Upper lobe of left lung (tissue), 6 donors: Measurements from ENCODE around the gene MXRA7. TPM values are rescaled to one million over a fixed set of nuclear protein-coding genes. Genes with fewer than 3 reads are reported as not detected.

Source experiments
- ATAC-seq, 2 donors: fragments of 200-7000 bp; cut with Tn5 transposase; one replicate each; pipeline ENCODE4 v1.9.1; 2022; ENCODE audit warnings: mild to moderate bottlenecking in 2 of 2, moderate library complexity in 2 of 2; ENCODE audit not compliant: low FRiP score in 2 of 2
- DNase-seq, 2 donors: peaks; one replicate each; pipeline ENCODE4 v3.0.0-alpha.2; 2019 to 2020
- H3K27ac ChIP-seq, 4 donors: fragments of 200-600 bp; sonication (generic); one replicate each; pipeline ENCODE4 v1.5.1; 2016 to 2019
- H3K27me3 ChIP-seq, 4 donors: fragments of 200-600 bp; sonication (generic); one replicate each; pipeline ENCODE4 v1.5.1; 2017 to 2019
- H3K36me3 ChIP-seq, 4 donors: fragments of 200-600 bp; sonication (generic); one replicate each; pipeline ENCODE4 v1.5.1; 2016 to 2019
- H3K4me1 ChIP-seq, 4 donors: fragments of 200-600 bp; sonication (generic); one replicate each; pipeline ENCODE4 v1.5.1; 2018 to 2019
- H3K4me3 ChIP-seq, 4 donors: fragments of 200-600 bp; sonication (generic); one replicate each; pipeline ENCODE4 v1.5.1; 2017 to 2019; ENCODE audit warnings: mild to moderate bottlenecking in 2 of 4, moderate library complexity in 1 of 4
- H3K9me3 ChIP-seq, 4 donors: fragments of 200-600 bp; sonication (generic); one replicate each; pipeline ENCODE4 v1.5.1; 2018 to 2019
- CTCF ChIP-seq, 6 experiments: fragments of 450-650 bp in 4 of 6; fragments of 200-600 bp in 2 of 6; sonication (generic) in 2 of 6; IDR thresholded peaks; one replicate each; pipeline ENCODE4 v1.5.1; 2016 to 2019; ENCODE audit warnings: antibody characterized with exemption in 6 of 6
- EP300 ChIP-seq, 4 donors: sonication (generic); formaldehyde crosslinking; IDR thresholded peaks; one replicate each; pipeline ENCODE4 v1.5.1; 2017; ENCODE audit warnings: antibody characterized with exemption in 4 of 4, control low read depth in 2 of 4
- POLR2A ChIP-seq, 4 donors: fragments of 450-650 bp; IDR thresholded peaks; one replicate each; pipeline ENCODE4 v1.5.1; 2016 to 2017; ENCODE audit warnings: antibody characterized with exemption in 4 of 4, mild to moderate bottlenecking in 2 of 4
- POLR2AphosphoS5 ChIP-seq, 2 donors: sonication (generic); formaldehyde crosslinking; IDR thresholded peaks; one replicate each; pipeline ENCODE4 v1.5.1; 2017; ENCODE audit warnings: antibody characterized with exemption in 2 of 2
- WGBS, 2 donors: methylation state at CpG; one replicate each; pipeline ENCODE4 v1.1.5; 2017 to 2018; 5-methylcytosine and 5-hydroxymethylcytosine counted together
- total RNA-seq, 6 donors: library from RNA; depleted of rRNA in 4 of 6; stranded (reverse); fragments of >200 nt in 4 of 6; gene quantifications; one replicate each; pipeline versions ENCODE4 v1.1.0 to v1.2.1, GENCODE V29; 2016 to 2021
- donor health status: DM: no; HTN: no; CAD: no; lungs with moderate emphysema.
- donor health status: DM: no; HTN: yes; CAD: no; lungs with severe emphysema.

MXRA7 gene
- total RNA-seq, 6 donors from 2014 or later = 21.0 to 147 (median 73.5) TPM

- peak overlapping the region; percentile 72 to 96 (median 90) for H3K27ac ChIP-seq
- peaks cover 0 to 11% (median 5%) of the 10 kb centered on the region in 4 donors for H3K36me3 ChIP-seq
- no peaks in the 10 kb centered on the region for H3K9me3 ChIP-seq
- WGBS, 2 donors = 46 to 49% methylated on average over 13 of the region's 13 CpGs
- H3K27me3 ChIP-seq = no peaks in the 10 kb centered on the region
- peak overlapping the region; percentile 23 to 67 (median 54) for H3K4me3 ChIP-seq
- DNase-seq (peak in 1 of 2 donors; percentile 48), ATAC-seq (no peak)
- H3K4me1 ChIP-seq = peaks cover 12 to 31% (median 19%) of the 10 kb centered on the region in 4 donors
- TF ChIP-seq POLR2A (IDR thresholded peaks at IDR 0.05) (no peak), CTCF (IDR thresholded peaks at IDR 0.05) (no peak), POLR2AphosphoS5 (IDR thresholded peaks at IDR 0.05) (no peak), EP300 (IDR thresholded peaks at IDR 0.05) (no peak)
These were observed 38.4 kb downstream of the MXRA7 start for GRCh38 chr17:76672270-76672851.

- Histone ChIP-seq H3K36me3 (peaks cover 0 to 10% (median 4%) of the 10 kb centered on the region in 4 donors), H3K27me3 (no peaks in the 10 kb centered on the region), H3K4me3 (peak overlapping the region; percentile 23 to 67 (median 54)), H3K4me1 (peaks cover 12 to 31% (median 19%) of the 10 kb centered on the region in 4 donors), H3K9me3 (no peaks in the 10 kb centered on the region), H3K27ac (peak overlapping the region; percentile 72 to 96 (median 90))
- no peak for DNase-seq
- ATAC-seq = peak in 1 of 2 donors; percentile 2
- TF ChIP-seq POLR2A (IDR thresholded peaks at IDR 0.05) (peak in 3 of 4 donors; percentile 28 to 85 (median 61)), EP300 (IDR thresholded peaks at IDR 0.05) (no peak), POLR2AphosphoS5 (IDR thresholded peaks at IDR 0.05) (no peak), CTCF (IDR thresholded peaks at IDR 0.05) (peak in 4 of 6 experiments; percentile 28 to 48 (median 40))
- WGBS, 2 donors = 0 to 1% methylated on average over 19 of the region's 19 CpGs
These were observed 38.9 kb downstream of the MXRA7 start for GRCh38 chr17:76671912-76672262.

- H3K27ac ChIP-seq = peak overlapping the region; percentile 86 to 96 (median 90)
- H3K4me3 ChIP-seq = peak overlapping the region in 3 of 4 donors; percentile 44 to 67 (median 65)
- no peaks in the 10 kb centered on the region for H3K9me3 ChIP-seq
- H3K27me3 ChIP-seq = no peaks in the 10 kb centered on the region
- WGBS, 2 donors = 20 to 26% methylated on average over 21 to 22 of the region's 32 CpGs
- TF ChIP-seq POLR2A (IDR thresholded peaks at IDR 0.05) (peak in 1 of 4 donors; percentile 69), CTCF (IDR thresholded peaks at IDR 0.05) (no peak), EP300 (IDR thresholded peaks at IDR 0.05) (no peak), POLR2AphosphoS5 (IDR thresholded peaks at IDR 0.05) (peak; percentile 66 to 69)
- peak; percentile 99 for ATAC-seq
- H3K36me3 ChIP-seq = peaks cover 0 to 7% (median 0%) of the 10 kb centered on the region in 4 donors
- H3K4me1 ChIP-seq = peaks cover 12 to 31% (median 19%) of the 10 kb centered on the region in 4 donors
- DNase-seq = peak; percentile 96 to 100
These were observed 39.4 kb downstream of the MXRA7 start for GRCh38 chr17:76671123-76671911.

- ATAC-seq = no peak
- Histone ChIP-seq H3K27me3 (no peaks in the 10 kb centered on the region), H3K4me1 (peaks cover 12 to 31% (median 19%) of the 10 kb centered on the region in 4 donors), H3K9me3 (no peaks in the 10 kb centered on the region), H3K27ac (peak overlapping the region; percentile 86 to 96 (median 90)), H3K36me3 (peaks cover 0 to 2% (median 0%) of the 10 kb centered on the region in 4 donors), H3K4me3 (peak overlapping the region in 1 of 4 donors; percentile 67)
- peak in 1 of 2 donors; percentile 73 for DNase-seq
- WGBS, 2 donors = 54 to 71% methylated on average over 9 of the region's 9 CpGs
- TF ChIP-seq EP300 (IDR thresholded peaks at IDR 0.05) (no peak), POLR2AphosphoS5 (IDR thresholded peaks at IDR 0.05) (no peak), POLR2A (IDR thresholded peaks at IDR 0.05) (no peak), CTCF (IDR thresholded peaks at IDR 0.05) (no peak)
These were observed 40.0 kb downstream of the MXRA7 start for GRCh38 chr17:76670718-76671122.
